Lower leg skin (tissue), 3 donors: ENCODE measurements around the gene GYPB.

ENCODE experiments used
- POLR2A ChIP-seq, 2 donors: fragments of 450-650 bp; IDR thresholded peaks; one replicate each; pipeline ENCODE4 v1.6.1; 2016 to 2017; ENCODE audit warnings: antibody characterized with exemption in 2 of 2, mild to moderate bottlenecking in 1 of 2, moderate library complexity in 1 of 2
- TF ChIP-seq, protein P1 (sequence below), 3 donors: fragments of 450-650 bp; IDR thresholded peaks; one replicate each; pipeline ENCODE4 v1.5.1; 2016; ENCODE audit warnings: antibody characterized with exemption in 3 of 3, mild to moderate bottlenecking in 3 of 3, moderate library complexity in 2 of 3

GRCh38 chr4:144056800-144057199 is 37.6 kb upstream of the GYPB start:
- TF ChIP-seq, protein P1, sequence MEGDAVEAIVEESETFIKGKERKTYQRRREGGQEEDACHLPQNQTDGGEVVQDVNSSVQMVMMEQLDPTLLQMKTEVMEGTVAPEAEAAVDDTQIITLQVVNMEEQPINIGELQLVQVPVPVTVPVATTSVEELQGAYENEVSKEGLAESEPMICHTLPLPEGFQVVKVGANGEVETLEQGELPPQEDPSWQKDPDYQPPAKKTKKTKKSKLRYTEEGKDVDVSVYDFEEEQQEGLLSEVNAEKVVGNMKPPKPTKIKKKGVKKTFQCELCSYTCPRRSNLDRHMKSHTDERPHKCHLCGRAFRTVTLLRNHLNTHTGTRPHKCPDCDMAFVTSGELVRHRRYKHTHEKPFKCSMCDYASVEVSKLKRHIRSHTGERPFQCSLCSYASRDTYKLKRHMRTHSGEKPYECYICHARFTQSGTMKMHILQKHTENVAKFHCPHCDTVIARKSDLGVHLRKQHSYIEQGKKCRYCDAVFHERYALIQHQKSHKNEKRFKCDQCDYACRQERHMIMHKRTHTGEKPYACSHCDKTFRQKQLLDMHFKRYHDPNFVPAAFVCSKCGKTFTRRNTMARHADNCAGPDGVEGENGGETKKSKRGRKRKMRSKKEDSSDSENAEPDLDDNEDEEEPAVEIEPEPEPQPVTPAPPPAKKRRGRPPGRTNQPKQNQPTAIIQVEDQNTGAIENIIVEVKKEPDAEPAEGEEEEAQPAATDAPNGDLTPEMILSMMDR (IDR thresholded peaks at IDR 0.05), result no peak
- TF ChIP-seq POLR2A (IDR thresholded peaks at IDR 0.05), result no peak
